Measurements from ENCODE around the gene FAM53B. TPM values are rescaled to one million over a fixed set of nuclear protein-coding genes. Genes with fewer than 3 reads are reported as not detected.

FAM53B gene
- total RNA-seq, 3 donors from 2014 or later: 12.9 to 19.2 (median 18.2) TPM

- no peak for ATAC-seq
- peaks cover 58% of the 10 kb centered on the region for H3K4me1 Mint-ChIP-seq (ENCODE audit: low read depth)
- peaks cover 6% of the 10 kb centered on the region for H3K36me3 Mint-ChIP-seq (ENCODE audit: insufficient read depth)
- no peaks in the 10 kb centered on the region for H3K27me3 Mint-ChIP-seq (ENCODE audit: low read depth)
- no peak overlapping the region for H3K4me3 Mint-ChIP-seq
- no peak for DNase-seq
- H3K9me3 Mint-ChIP-seq: no peaks in the 10 kb centered on the region
These were observed 119.7 kb downstream of the FAM53B start for GRCh38 chr10:124624466-124624865.

GRCh38 chr10:124624006-124624405 is 120.2 kb downstream of the FAM53B start:
- Mint-ChIP-seq H3K9me3 (no peaks in the 10 kb centered on the region), H3K36me3 (ENCODE audit: insufficient read depth) (peaks cover 6% of the 10 kb centered on the region), H3K27me3 (ENCODE audit: low read depth) (no peaks in the 10 kb centered on the region), H3K4me1 (ENCODE audit: low read depth) (peaks cover 58% of the 10 kb centered on the region), H3K4me3 (no peak overlapping the region)
- DNase-seq: no peak
- ATAC-seq: no peak

DNA sequence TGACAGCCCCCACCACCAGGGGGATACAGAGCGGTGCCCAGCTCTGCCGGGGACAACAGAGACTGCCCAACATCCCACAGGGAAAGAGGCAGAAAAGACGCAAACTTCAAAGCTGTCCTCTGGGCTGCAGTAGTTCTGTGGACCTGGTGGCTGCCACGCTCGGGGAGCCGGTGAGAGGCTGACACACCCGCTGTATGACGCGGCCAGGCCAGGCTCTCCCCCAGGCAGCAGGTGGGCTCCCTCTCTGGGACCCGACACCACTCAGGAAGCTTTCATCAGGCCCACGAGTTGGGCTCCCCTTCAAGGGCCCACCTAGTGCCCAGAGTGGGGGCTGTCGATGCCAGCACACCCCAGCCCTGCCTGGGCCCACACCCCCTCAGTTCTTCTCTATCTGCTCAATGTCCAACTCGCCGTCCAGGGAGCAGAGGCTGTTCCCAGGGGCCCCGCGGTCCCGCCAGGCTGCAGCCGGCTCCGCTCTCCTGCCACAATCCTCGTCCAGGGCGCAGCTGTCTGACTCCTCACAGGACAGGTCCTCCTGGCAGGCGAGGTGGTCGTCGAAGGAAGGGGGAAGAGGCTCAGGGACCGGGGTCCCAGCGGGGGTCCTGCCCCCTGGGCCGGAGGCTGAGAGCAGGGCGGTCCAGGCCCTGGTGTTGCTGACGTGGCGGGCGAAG is 121.2 kb downstream of the FAM53B start:
- Mint-ChIP-seq H3K27me3 (ENCODE audit: low read depth) (no peaks in the 10 kb centered on the region), H3K4me3 (no peak overlapping the region), H3K36me3 (ENCODE audit: insufficient read depth) (peaks cover 6% of the 10 kb centered on the region), H3K4me1 (ENCODE audit: low read depth) (peaks cover 58% of the 10 kb centered on the region), H3K9me3 (no peaks in the 10 kb centered on the region)
- ATAC-seq: no peak
- DNase-seq: no peak

DNA sequence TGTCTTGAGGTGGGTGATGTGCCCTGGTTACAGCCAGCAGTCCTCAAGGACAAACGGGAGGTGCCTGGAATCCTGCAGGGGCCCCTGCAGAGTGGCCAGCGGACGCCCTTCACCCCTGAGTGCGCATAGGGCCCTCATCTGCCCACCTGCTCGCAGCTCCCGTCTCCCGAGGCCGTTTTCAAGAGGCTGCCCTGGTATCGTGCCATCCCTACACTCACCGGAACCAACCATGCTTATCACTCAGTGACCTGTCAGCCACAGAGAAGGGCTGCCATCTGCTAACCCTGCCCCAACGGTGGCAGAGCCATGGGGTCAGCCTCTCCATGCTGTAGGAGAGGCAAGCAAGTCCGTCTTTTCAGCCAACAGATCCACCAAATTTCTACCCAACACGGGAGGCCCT is 122.0 kb downstream of the FAM53B start:
- Mint-ChIP-seq H3K9me3 (no peaks in the 10 kb centered on the region), H3K36me3 (ENCODE audit: insufficient read depth) (peaks cover 9% of the 10 kb centered on the region), H3K27me3 (ENCODE audit: low read depth) (no peaks in the 10 kb centered on the region), H3K4me1 (ENCODE audit: low read depth) (peaks cover 52% of the 10 kb centered on the region), H3K4me3 (no peak overlapping the region)
- ATAC-seq (no peak), DNase-seq (no peak)

GRCh38 chr10:124621637-124622036 is 122.5 kb downstream of the FAM53B start:
- no peaks in the 10 kb centered on the region for H3K27me3 Mint-ChIP-seq (ENCODE audit: low read depth)
- ATAC-seq (no peak), DNase-seq (no peak)
- H3K9me3 Mint-ChIP-seq: no peaks in the 10 kb centered on the region
- H3K4me1 Mint-ChIP-seq (ENCODE audit: low read depth): peaks cover 47% of the 10 kb centered on the region
- no peak overlapping the region for H3K4me3 Mint-ChIP-seq
- H3K36me3 Mint-ChIP-seq (ENCODE audit: insufficient read depth): peaks cover 9% of the 10 kb centered on the region

GRCh38 chr10:124619802-124620490 is 124.2 kb downstream of the FAM53B start:
- H3K27me3 Mint-ChIP-seq (ENCODE audit: low read depth): no peaks in the 10 kb centered on the region
- no peaks in the 10 kb centered on the region for H3K9me3 Mint-ChIP-seq
- ATAC-seq (no peak), DNase-seq (no peak)
- H3K4me1 Mint-ChIP-seq (ENCODE audit: low read depth): peaks cover 36% of the 10 kb centered on the region
- H3K4me3 Mint-ChIP-seq: no peak overlapping the region
- peaks cover 11% of the 10 kb centered on the region for H3K36me3 Mint-ChIP-seq (ENCODE audit: insufficient read depth)

DNA sequence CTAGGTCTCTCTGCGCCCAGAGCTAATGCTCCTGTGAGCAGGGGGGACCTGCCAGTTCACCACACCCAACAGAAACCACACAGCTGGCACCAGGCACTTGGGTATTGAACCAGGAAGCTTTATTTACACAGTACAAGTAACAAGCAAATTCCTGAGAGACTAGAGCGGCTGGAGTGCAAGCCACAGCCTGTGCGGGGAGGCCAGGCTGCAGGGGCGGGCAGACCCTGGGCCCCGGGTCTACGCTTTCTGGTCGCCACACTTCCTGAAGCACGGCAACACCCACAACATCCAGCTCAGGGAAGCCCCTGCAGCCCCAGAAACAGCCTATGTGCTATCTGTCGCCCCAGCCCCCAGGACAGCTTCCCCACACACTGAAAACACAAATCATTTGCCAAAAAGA is 125.0 kb downstream of the FAM53B start:
- H3K36me3 Mint-ChIP-seq (ENCODE audit: insufficient read depth): peaks cover 11% of the 10 kb centered on the region
- no peaks in the 10 kb centered on the region for H3K9me3 Mint-ChIP-seq
- ATAC-seq (no peak), DNase-seq (no peak)
- no peaks in the 10 kb centered on the region for H3K27me3 Mint-ChIP-seq (ENCODE audit: low read depth)
- H3K4me1 Mint-ChIP-seq (ENCODE audit: low read depth): peaks cover 39% of the 10 kb centered on the region
- H3K4me3 Mint-ChIP-seq: no peak overlapping the region

- no peak for ATAC-seq
- H3K9me3 Mint-ChIP-seq: no peaks in the 10 kb centered on the region
- peaks cover 40% of the 10 kb centered on the region for H3K4me1 Mint-ChIP-seq (ENCODE audit: low read depth)
- H3K36me3 Mint-ChIP-seq (ENCODE audit: insufficient read depth): peaks cover 8% of the 10 kb centered on the region
- no peak overlapping the region for H3K4me3 Mint-ChIP-seq
- DNase-seq: no peak
- no peaks in the 10 kb centered on the region for H3K27me3 Mint-ChIP-seq (ENCODE audit: low read depth)
These were observed 125.6 kb downstream of the FAM53B start for GRCh38 chr10:124618470-124619073.

GRCh38 chr10:124616836-124617130 is 127.4 kb downstream of the FAM53B start:
- H3K4me1 Mint-ChIP-seq (ENCODE audit: low read depth): peaks cover 51% of the 10 kb centered on the region
- no peaks in the 10 kb centered on the region for H3K27me3 Mint-ChIP-seq (ENCODE audit: low read depth)
- H3K9me3 Mint-ChIP-seq: no peaks in the 10 kb centered on the region
- peaks cover 5% of the 10 kb centered on the region for H3K36me3 Mint-ChIP-seq (ENCODE audit: insufficient read depth)
- DNase-seq (no peak), ATAC-seq (no peak)
- no peak overlapping the region for H3K4me3 Mint-ChIP-seq

DNA sequence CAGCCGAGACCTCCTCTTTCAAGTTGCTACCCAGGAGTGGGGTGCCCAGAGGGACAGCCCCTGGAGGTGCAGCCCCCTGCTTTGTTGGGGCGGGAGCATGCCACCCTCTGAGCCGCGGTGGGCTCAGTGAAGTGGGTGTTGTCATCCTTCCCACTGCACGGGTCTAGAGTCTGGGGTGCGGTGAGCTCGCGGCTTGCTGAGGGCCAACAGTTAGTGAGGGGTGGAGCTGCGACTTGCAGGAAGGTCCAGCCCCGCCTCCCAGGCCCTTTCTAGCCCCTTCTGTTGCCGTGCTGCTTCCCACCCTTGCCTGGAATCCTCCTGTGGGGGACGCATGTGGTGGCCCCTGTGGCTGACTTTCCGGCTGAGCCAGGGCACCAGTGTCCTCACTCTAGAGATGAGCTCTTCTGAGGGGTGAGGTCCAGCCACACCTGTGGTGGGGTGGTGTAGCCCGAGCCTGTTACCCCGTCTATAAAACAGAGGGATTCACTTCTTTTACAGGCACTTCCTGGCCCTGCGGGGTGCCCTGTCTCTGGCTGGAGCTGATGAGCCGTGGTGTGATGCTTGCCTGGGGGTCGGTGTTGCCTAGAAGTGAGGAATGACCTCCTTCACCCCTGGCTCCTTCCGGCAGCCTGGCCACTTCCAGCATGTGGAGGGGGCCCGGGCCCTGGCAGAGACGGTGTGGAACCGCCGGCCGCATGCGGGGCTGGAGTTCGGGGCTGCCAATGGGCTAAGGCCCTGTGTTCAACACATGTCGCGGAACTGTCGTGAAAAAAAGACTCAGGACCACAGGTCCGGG is 127.9 kb downstream of the FAM53B start:
- Mint-ChIP-seq H3K4me3 (no peak overlapping the region), H3K36me3 (ENCODE audit: insufficient read depth) (peaks cover 5% of the 10 kb centered on the region), H3K4me1 (ENCODE audit: low read depth) (peaks cover 52% of the 10 kb centered on the region), H3K27me3 (ENCODE audit: low read depth) (no peaks in the 10 kb centered on the region), H3K9me3 (no peaks in the 10 kb centered on the region)
- ATAC-seq (no peak), DNase-seq (no peak)

GRCh38 chr10:124615259-124615658 is 128.9 kb downstream of the FAM53B start:
- ATAC-seq (no peak), DNase-seq (no peak)
- Mint-ChIP-seq H3K9me3 (no peaks in the 10 kb centered on the region), H3K4me3 (no peak overlapping the region), H3K27me3 (ENCODE audit: low read depth) (no peaks in the 10 kb centered on the region), H3K36me3 (ENCODE audit: insufficient read depth) (peaks cover 5% of the 10 kb centered on the region), H3K4me1 (ENCODE audit: low read depth) (peaks cover 53% of the 10 kb centered on the region)

- H3K4me1 Mint-ChIP-seq (ENCODE audit: low read depth): peaks cover 46% of the 10 kb centered on the region
- H3K27me3 Mint-ChIP-seq (ENCODE audit: low read depth): no peaks in the 10 kb centered on the region
- ATAC-seq (peak; percentile 47 to 57), DNase-seq (no peak)
- no peaks in the 10 kb centered on the region for H3K9me3 Mint-ChIP-seq
- no peak overlapping the region for H3K4me3 Mint-ChIP-seq
- H3K36me3 Mint-ChIP-seq (ENCODE audit: insufficient read depth): peaks cover 5% of the 10 kb centered on the region
These were observed 130.0 kb downstream of the FAM53B start for GRCh38 chr10:124614003-124614659.

GRCh38 chr10:124612611-124613498 is 131.3 kb downstream of the FAM53B start:
- no peak overlapping the region for H3K4me3 Mint-ChIP-seq
- DNase-seq: no peak
- peaks cover 38% of the 10 kb centered on the region for H3K4me1 Mint-ChIP-seq (ENCODE audit: low read depth)
- peaks cover 4% of the 10 kb centered on the region for H3K36me3 Mint-ChIP-seq (ENCODE audit: insufficient read depth)
- no peaks in the 10 kb centered on the region for H3K9me3 Mint-ChIP-seq
- no peaks in the 10 kb centered on the region for H3K27me3 Mint-ChIP-seq (ENCODE audit: low read depth)
- ATAC-seq: peak; percentile 27 to 40

Data from activated T-cell treated with anti-CD3 and anti-CD28 coated beads, Interleukin-2, amount 50 U/mL, for 4 hours (primary cell).